HFF-Myc (cell line): ENCODE data around the gene COMMD1.

ENCODE experiments used
- DNase-seq: peaks from one replicate; pipeline ENCODE4 v3.0.0-alpha.2; 2011; ENCODE audit warnings: low read depth; ENCODE audit errors: extremely low read depth
- H3K4me3 ChIP-seq: replicated peaks from 2 replicates; pipeline ENCODE4 v1.5.1; 2011; ENCODE audit warnings: low read depth, mild to moderate bottlenecking, control low read depth, low read length
- TF ChIP-seq, protein P1 (sequence below): IDR thresholded peaks from 2 replicates; pipeline ENCODE4 v1.5.1; 2012; ENCODE audit warnings: mild to moderate bottlenecking, low read depth, low read length, control low read depth; ENCODE audit errors: missing control alignments

The COMMD1 gene

GRCh38 chr2:61966087-61966727 lies 60.7 kb downstream of the COMMD1 start:
- no peak for DNase-seq
- TF ChIP-seq, protein P1, sequence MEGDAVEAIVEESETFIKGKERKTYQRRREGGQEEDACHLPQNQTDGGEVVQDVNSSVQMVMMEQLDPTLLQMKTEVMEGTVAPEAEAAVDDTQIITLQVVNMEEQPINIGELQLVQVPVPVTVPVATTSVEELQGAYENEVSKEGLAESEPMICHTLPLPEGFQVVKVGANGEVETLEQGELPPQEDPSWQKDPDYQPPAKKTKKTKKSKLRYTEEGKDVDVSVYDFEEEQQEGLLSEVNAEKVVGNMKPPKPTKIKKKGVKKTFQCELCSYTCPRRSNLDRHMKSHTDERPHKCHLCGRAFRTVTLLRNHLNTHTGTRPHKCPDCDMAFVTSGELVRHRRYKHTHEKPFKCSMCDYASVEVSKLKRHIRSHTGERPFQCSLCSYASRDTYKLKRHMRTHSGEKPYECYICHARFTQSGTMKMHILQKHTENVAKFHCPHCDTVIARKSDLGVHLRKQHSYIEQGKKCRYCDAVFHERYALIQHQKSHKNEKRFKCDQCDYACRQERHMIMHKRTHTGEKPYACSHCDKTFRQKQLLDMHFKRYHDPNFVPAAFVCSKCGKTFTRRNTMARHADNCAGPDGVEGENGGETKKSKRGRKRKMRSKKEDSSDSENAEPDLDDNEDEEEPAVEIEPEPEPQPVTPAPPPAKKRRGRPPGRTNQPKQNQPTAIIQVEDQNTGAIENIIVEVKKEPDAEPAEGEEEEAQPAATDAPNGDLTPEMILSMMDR = no peak
- no peak overlapping the region for H3K4me3 ChIP-seq

DNA sequence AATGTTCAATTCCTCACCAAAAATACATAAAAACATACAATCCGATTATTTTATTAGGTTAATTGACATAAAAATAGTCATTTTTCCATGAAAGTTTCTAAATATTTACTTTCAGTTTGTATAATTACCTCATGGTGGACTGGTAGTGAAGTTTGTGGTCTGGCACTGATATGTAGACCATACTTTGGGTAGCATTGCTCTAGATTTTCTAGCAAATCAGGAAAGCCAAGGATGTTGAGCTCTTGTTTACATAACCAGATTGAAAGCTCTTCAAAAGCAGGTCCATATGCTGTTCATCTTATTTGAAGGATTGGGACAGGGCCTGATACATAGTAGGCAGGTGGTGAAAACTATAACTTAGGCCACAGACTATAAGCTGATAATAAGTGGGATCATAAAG lies 61.8 kb downstream of the COMMD1 start:
- no peak overlapping the region for H3K4me3 ChIP-seq
- DNase-seq = no peak
- TF ChIP-seq, protein P1 = no peak

DNA sequence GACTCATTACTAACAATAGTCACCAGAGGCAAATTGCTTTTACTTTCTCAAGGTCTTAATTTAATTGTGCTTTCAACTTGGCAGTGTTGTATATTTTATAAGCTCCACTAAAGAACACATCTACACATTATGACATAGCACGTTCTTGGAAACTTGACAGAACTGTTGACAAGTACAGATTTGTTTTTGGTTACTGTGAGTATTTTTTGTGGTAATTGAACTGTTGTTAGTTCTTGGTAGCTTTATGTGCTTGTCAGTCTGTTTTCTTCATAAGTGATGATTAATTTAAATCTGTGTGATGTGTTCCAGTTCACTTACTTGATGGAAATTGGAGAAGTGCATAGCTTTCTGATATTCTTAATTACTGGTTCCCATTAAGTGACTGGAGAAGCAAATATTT lies 63.9 kb downstream of the COMMD1 start:
- no peak for DNase-seq
- H3K4me3 ChIP-seq = no peak overlapping the region
- TF ChIP-seq, protein P1 = no peak

- TF ChIP-seq, protein P1 = no peak
- H3K4me3 ChIP-seq = no peak overlapping the region
- DNase-seq = no peak
Measured at GRCh38 chr2:61970807-61971556, 65.5 kb downstream of the COMMD1 start.

- no peak overlapping the region for H3K4me3 ChIP-seq
- TF ChIP-seq, protein P1 = no peak
- DNase-seq = no peak
Measured at GRCh38 chr2:61978522-61978921, 73.0 kb downstream of the COMMD1 start.

DNA sequence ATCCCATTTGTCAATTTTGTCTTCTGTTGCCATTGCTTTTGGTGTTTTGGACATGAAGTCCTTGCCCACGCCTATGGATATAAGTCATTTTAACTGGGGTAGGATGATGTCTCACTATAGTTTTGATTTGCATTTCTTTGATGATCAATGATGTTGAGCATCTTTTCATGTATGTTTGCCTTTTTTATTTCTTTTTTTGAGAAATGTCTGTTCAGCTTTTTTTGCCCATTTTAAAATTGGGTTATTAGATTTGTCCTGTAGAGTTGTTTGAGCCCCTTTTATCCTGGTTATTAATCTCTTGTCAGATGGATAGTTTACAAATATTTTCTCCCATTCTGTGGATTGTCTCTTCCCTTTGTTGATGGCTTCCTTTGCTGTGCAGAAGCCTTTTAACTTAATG lies 75.3 kb downstream of the COMMD1 start:
- DNase-seq = no peak
- TF ChIP-seq, protein P1 = no peak
- no peak overlapping the region for H3K4me3 ChIP-seq
